Measurements from ENCODE around the gene P2RY14. TPM values are rescaled to one million over a fixed set of nuclear protein-coding genes. Genes with fewer than 3 reads are reported as not detected.

Gene P2RY14
- total and polyA plus RNA-seq, 12 donors = 0.72 to 5.3 (median 2.7) TPM

DNA sequence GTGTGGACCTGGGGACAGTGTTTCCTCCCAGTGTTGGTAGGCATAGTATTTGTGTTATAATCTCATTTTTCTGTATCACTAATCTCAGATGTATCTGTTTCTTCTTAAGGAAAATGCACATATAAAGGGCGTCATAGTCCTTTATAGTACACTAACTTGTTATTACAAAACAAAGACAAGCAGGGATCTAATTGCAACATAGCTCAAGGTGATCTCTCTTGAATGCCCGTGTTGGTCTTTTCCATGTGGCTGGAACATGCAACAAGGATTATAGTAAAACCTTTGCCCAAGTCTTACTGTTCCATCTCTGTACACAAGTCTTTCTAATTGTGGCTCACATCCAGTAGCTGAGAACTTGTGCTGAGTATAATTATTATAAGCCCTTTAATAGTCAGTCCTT, 41.8 kb upstream of the P2RY14 start:
- ATAC-seq (no peak), DNase-seq (no peak)
- H3K36me3 ChIP-seq = no peaks in the 10 kb centered on the region
- peaks cover 0 to 35% (median 0%) of the 10 kb centered on the region in 9 donors for H3K4me1 ChIP-seq
- H3K27ac ChIP-seq = no peak overlapping the region
- 86 to 90% methylated on average over 2 of the region's 2 CpGs for WGBS, 2 donors
- TF ChIP-seq, protein P1, sequence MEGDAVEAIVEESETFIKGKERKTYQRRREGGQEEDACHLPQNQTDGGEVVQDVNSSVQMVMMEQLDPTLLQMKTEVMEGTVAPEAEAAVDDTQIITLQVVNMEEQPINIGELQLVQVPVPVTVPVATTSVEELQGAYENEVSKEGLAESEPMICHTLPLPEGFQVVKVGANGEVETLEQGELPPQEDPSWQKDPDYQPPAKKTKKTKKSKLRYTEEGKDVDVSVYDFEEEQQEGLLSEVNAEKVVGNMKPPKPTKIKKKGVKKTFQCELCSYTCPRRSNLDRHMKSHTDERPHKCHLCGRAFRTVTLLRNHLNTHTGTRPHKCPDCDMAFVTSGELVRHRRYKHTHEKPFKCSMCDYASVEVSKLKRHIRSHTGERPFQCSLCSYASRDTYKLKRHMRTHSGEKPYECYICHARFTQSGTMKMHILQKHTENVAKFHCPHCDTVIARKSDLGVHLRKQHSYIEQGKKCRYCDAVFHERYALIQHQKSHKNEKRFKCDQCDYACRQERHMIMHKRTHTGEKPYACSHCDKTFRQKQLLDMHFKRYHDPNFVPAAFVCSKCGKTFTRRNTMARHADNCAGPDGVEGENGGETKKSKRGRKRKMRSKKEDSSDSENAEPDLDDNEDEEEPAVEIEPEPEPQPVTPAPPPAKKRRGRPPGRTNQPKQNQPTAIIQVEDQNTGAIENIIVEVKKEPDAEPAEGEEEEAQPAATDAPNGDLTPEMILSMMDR (IDR thresholded peaks at IDR 0.05) = no peak
- H3K27me3 ChIP-seq = no peaks in the 10 kb centered on the region
- no peak overlapping the region for H3K4me3 ChIP-seq
- no peaks in the 10 kb centered on the region for H3K9me3 ChIP-seq
- intact Hi-C loops (cut with DNase I) = no loop called here

DNA sequence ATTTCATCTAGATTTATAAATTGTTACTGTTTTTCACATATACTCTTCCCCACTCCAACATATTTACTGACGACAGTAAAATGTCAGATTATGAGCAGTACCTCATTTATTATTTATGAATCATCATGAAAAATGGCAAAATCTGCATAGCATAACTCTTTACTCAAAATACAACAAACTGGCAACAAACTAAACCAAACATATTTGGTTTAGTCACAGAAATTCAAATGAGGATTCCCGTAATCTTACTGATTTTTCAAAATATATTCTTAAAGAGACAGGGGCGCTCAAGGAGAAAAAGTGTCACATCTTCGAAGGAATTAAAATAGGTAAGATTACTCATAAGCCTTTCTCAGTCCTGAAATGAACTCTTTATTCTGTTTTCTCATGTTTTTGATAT, 41.3 kb upstream of the P2RY14 start:
- ATAC-seq = no peak
- H3K4me1 ChIP-seq = peaks cover 0 to 35% (median 0%) of the 10 kb centered on the region in 9 donors
- WGBS, 2 donors = 87 to 91% methylated on average over 4 of the region's 4 CpGs
- H3K9me3 ChIP-seq = no peaks in the 10 kb centered on the region
- TF ChIP-seq, protein P1 (IDR thresholded peaks at IDR 0.05) = no peak
- no peaks in the 10 kb centered on the region for H3K27me3 ChIP-seq
- H3K4me3 ChIP-seq = no peak overlapping the region
- no peaks in the 10 kb centered on the region for H3K36me3 ChIP-seq
- no peak for DNase-seq
- H3K27ac ChIP-seq = peak overlapping the region in 1 of 10 donors; percentile 6
- intact Hi-C loops (cut with DNase I) = no loop called here

DNA sequence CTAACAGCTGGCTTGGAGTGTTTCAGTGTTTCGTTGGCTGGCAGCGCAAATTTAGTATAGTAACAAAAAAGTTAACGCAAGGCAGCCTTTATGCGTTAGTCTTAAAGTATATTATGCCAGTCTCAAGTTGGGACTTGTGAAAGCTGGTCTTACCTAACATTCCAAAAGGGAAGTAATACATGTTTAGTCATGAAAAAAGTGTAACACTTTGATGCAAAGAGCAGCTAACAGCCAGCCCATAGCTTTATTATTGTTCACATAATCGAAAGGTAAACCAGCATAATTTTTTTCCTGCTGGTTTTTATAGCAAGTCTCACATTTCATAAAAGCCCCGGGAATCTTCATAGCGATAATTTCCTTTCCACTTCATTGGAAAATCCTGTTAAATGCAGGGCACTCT, 40.6 kb upstream of the P2RY14 start:
- H3K27ac ChIP-seq = peak overlapping the region in 1 of 10 donors; percentile 62
- no peaks in the 10 kb centered on the region for H3K36me3 ChIP-seq
- no peaks in the 10 kb centered on the region for H3K27me3 ChIP-seq
- WGBS, 2 donors = 87 to 93% methylated on average over 7 of the region's 7 CpGs
- intact Hi-C loops (cut with DNase I) = no loop called here
- TF ChIP-seq, protein P1 (IDR thresholded peaks at IDR 0.05) = no peak
- H3K9me3 ChIP-seq = no peaks in the 10 kb centered on the region
- DNase-seq = no peak
- ATAC-seq = no peak
- no peak overlapping the region for H3K4me3 ChIP-seq
- H3K4me1 ChIP-seq = peaks cover 0 to 35% (median 0%) of the 10 kb centered on the region in 9 donors

DNA sequence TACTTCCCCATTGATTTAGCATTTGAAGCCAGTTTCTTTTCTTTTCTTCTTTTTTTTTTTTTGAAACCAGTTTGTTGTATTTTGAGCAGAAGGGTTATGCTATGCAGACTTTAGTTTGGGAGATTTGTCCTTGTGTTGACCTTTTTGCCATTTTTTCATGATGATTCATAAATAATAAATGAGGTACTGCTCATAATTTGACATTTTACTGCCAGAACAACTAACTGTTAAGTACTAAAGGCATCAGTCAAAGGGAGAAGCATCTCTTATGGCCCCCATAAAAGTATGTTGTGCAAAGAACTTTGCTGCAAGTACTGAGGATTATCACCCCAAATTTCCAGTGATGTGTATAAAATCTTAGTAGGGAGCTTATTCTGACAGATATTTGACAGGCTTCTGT, 40.0 kb upstream of the P2RY14 start:
- Histone ChIP-seq H3K9me3 (no peaks in the 10 kb centered on the region), H3K4me1 (peaks cover 0 to 35% (median 0%) of the 10 kb centered on the region in 9 donors), H3K27ac (peak overlapping the region in 1 of 10 donors; percentile 62), H3K36me3 (no peaks in the 10 kb centered on the region), H3K4me3 (no peak overlapping the region), H3K27me3 (no peaks in the 10 kb centered on the region)
- no peak for DNase-seq
- TF ChIP-seq, protein P1 (IDR thresholded peaks at IDR 0.05) = no peak
- intact Hi-C loops (cut with DNase I) = no loop called here
- ATAC-seq = no peak
